ENCODE measurements around the gene APMAP. TPM values are rescaled to one million over a fixed set of nuclear protein-coding genes. Genes with fewer than 3 reads are reported as not detected.
"Not testable (repeated sequence)": the region's sequence is repeated elsewhere in the genome, so short reads cannot be mapped to it uniquely, and the experiment has no call there.

The APMAP gene
- total and polyA plus RNA-seq, 7 donors = 9.6 to 55.8 (median 25.7) TPM

GRCh38 chr20:25006431-25007167 is 14.0 kb upstream of the APMAP start:
- TF ChIP-seq CTCF (IDR thresholded peaks at IDR 0.05) (no peak), POLR2AphosphoS5 (IDR thresholded peaks at IDR 0.05) (no peak), EP300 (IDR thresholded peaks at IDR 0.05) (no peak), POLR2A (IDR thresholded peaks at IDR 0.05) (no peak)
- intact Hi-C loops (cut with DNase I) = no loop called here
- Histone ChIP-seq H3K9me3 (no peaks in the 10 kb centered on the region), H3K4me1 (peaks cover 0 to 49% (median 30%) of the 10 kb centered on the region in 4 donors), H3K27ac (peak overlapping the region; percentile 63 to 79 (median 79)), H3K36me3 (peaks cover 2 to 56% (median 24%) of the 10 kb centered on the region in 4 donors), H3K4me3 (no peak overlapping the region), H3K27me3 (no peaks in the 10 kb centered on the region)
- DNase-seq = peak; percentile 58
- 89 to 92% methylated on average over 12 of the region's 12 CpGs for WGBS, 2 donors

DNA sequence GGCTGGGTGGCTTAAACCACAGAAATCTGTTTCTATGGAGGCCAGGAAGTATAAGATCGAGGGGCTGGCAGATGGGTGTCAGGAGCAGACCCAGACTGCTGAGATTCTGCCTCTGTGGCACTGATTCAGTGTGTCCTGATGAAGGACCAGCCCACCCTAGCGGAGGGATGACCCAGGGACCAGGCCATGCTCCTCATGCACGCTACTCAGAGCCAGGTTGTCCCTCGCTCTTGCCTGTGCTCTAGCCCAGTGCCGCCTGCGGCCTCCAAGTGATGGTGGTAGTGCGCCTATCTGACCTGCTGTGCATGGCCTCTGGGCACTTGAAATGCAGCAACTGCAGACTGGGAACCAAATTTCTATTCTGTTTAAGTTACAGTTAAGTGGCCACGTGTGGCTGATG is 13.1 kb upstream of the APMAP start:
- no peak for TF ChIP-seq CTCF (IDR thresholded peaks at IDR 0.05)
- TF ChIP-seq POLR2AphosphoS5 (IDR thresholded peaks at IDR 0.05) = no peak
- no peak for TF ChIP-seq POLR2A (IDR thresholded peaks at IDR 0.05)
- TF ChIP-seq EP300 (IDR thresholded peaks at IDR 0.05) = no peak
- Histone ChIP-seq H3K9me3 (no peaks in the 10 kb centered on the region), H3K27me3 (no peaks in the 10 kb centered on the region), H3K36me3 (peaks cover 0 to 48% (median 20%) of the 10 kb centered on the region in 4 donors), H3K4me3 (no peak overlapping the region), H3K4me1 (peaks cover 0 to 52% (median 34%) of the 10 kb centered on the region in 4 donors), H3K27ac (peak overlapping the region; percentile 63 to 79 (median 79))
- peak; percentile 58 for DNase-seq
- intact Hi-C loops (cut with DNase I) = no loop called here
- WGBS, 2 donors = 89 to 92% methylated on average over 8 of the region's 8 CpGs

DNA sequence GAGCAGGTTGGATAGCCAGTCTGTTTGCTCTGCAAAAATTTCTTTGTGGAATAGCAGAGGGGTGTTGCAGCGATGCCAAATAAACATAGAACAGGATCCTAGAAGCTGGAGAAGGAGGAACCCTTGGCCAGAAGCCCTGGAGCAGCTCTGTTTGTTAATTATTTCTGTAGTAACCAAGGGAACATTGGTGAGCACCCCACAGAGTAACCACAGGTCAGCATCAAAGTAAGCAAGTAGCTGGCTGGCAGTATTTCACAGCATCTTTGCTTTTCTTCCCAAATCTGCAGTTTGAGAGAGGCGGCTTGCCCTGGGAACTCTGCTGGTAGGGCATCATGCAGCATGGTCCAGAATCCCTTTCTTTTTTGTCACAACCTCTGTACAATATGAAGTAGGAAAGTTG is 12.7 kb upstream of the APMAP start:
- Histone ChIP-seq H3K36me3 (peaks cover 0 to 44% (median 20%) of the 10 kb centered on the region in 4 donors), H3K4me1 (peaks cover 0 to 55% (median 37%) of the 10 kb centered on the region in 4 donors), H3K9me3 (no peaks in the 10 kb centered on the region), H3K4me3 (no peak overlapping the region), H3K27me3 (no peaks in the 10 kb centered on the region), H3K27ac (peak overlapping the region; percentile 63 to 79 (median 79))
- intact Hi-C loops (cut with DNase I) = no loop called here
- no peak for TF ChIP-seq POLR2A (IDR thresholded peaks at IDR 0.05)
- peak in 1 of 4 donors; percentile 29 for TF ChIP-seq POLR2AphosphoS5 (IDR thresholded peaks at IDR 0.05)
- no peak for TF ChIP-seq CTCF (IDR thresholded peaks at IDR 0.05)
- peak in 1 of 4 donors; percentile 15 for TF ChIP-seq EP300 (IDR thresholded peaks at IDR 0.05)
- 55 to 68% methylated on average over 2 of the region's 2 CpGs for WGBS, 2 donors
- DNase-seq = peak; percentile 82

DNA sequence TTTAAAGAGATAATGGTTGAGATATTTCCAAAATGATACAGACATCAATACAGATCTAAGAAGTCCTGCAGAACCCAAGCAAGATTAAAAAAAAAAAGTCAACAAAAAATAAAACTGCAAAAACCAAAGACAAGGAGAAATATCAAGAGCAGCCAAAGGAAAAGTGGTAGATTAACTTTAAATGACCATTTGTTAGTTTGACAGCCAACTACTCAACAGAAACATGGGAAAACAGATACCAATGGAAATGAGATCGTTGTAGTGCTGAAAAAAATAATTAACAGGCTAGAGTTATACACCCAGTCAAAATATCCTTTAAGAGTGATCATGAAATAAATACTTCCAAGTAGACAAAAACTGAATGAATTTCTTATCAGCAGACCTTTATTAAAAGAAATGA is 10.5 kb upstream of the APMAP start:
- no peak for TF ChIP-seq POLR2AphosphoS5 (IDR thresholded peaks at IDR 0.05)
- no peak for TF ChIP-seq POLR2A (IDR thresholded peaks at IDR 0.05)
- TF ChIP-seq CTCF (IDR thresholded peaks at IDR 0.05) = no peak
- no peak for TF ChIP-seq EP300 (IDR thresholded peaks at IDR 0.05)
- 80 to 85% methylated on average over 1 of the region's 1 CpG for WGBS, 2 donors
- H3K9me3 ChIP-seq = no peaks in the 10 kb centered on the region
- H3K4me1 ChIP-seq = peaks cover 0 to 54% (median 36%) of the 10 kb centered on the region in 4 donors
- peak overlapping the region in 1 of 4 donors; percentile 79 for H3K27ac ChIP-seq
- H3K36me3 ChIP-seq = peaks cover 0 to 23% (median 11%) of the 10 kb centered on the region in 4 donors
- H3K4me3 ChIP-seq = no peak overlapping the region
- DNase-seq = no peak
- H3K27me3 ChIP-seq = no peaks in the 10 kb centered on the region
- intact Hi-C loops (cut with DNase I) = no loop called here

- DNase-seq; H3K4me3 ChIP-seq; H3K27me3 ChIP-seq; H3K9me3 ChIP-seq; H3K36me3 ChIP-seq; intact Hi-C loops (cut with DNase I): not testable (repeated sequence)
- peaks cover 0 to 48% (median 36%) of the 10 kb centered on the region in 4 donors for H3K4me1 ChIP-seq
- peak overlapping the region in 3 of 4 donors; percentile 60 to 74 (median 69) for H3K27ac ChIP-seq
- WGBS, 2 donors = 94 to 97% methylated on average over 4 of the region's 4 CpGs
These were observed 8.8 kb upstream of the APMAP start for GRCh38 chr20:25001323-25001722.
